Body of pancreas (tissue), 4 donors: ENCODE results near the gene FAM53C. TPM values are rescaled to one million over a fixed set of nuclear protein-coding genes. Genes with fewer than 3 reads are reported as not detected.

ENCODE experiments used
- ATAC-seq: fragments of 150-250 bp; one replicate; pipeline ENCODE4 v1.9.1; 2016
- DNase-seq, 4 donors: peaks; one replicate each; pipeline ENCODE4 v3.0.0-alpha.2; 2019
- H3K27ac ChIP-seq, 4 donors: fragments of 200-600 bp; sonication (generic); 1 replicate in 3 of 4; 2 replicates in 1 of 4; pipeline versions ENCODE4 v1.5.1 to v1.6.1; 2016 to 2019; ENCODE audit warnings: mild to moderate bottlenecking in 1 of 4, mixed read lengths in 1 of 4, moderate library complexity in 1 of 4
- H3K27me3 ChIP-seq, 2 donors: fragments of 200-600 bp; sonication (generic); one replicate each; pipeline ENCODE4 v1.6.0; 2016; ENCODE audit warnings: mild to moderate bottlenecking in 1 of 2
- H3K36me3 ChIP-seq, 2 donors: fragments of 200-600 bp; sonication (generic); replicated peaks in 1 of 2; 2 replicates each; pipeline ENCODE4 v1.5.1; 2016; ENCODE audit warnings: low read depth in 2 of 2; ENCODE audit not compliant: insufficient read depth in 1 of 2
- H3K4me1 ChIP-seq: fragments of 200-600 bp; sonication (generic); one replicate; pipeline ENCODE4 v1.6.0; 2016
- H3K4me3 ChIP-seq, 2 donors: fragments of 200-600 bp; sonication (generic); 1 replicate in 1 of 2; 2 replicates in 1 of 2; pipeline ENCODE4 v1.5.1; 2016 to 2019
- H3K9me3 ChIP-seq, 3 donors: fragments of 200-600 bp; sonication (generic); 1 replicate in 2 of 3; 2 replicates in 1 of 3; pipeline ENCODE4 v1.5.1; 2016
- POLR2A ChIP-seq, 3 donors: fragments of 450-650 bp; IDR thresholded peaks; one replicate each; pipeline ENCODE4 v1.6.1; 2016; ENCODE audit warnings: antibody characterized with exemption in 3 of 3, mild to moderate bottlenecking in 2 of 3
- WGBS, 2 donors: methylation state at CpG; one replicate each; pipeline ENCODE4 v1.1.5; 2017; 5-methylcytosine and 5-hydroxymethylcytosine counted together
- intact Hi-C: fragments of 100-400 bp; cut with DNase I; formaldehyde crosslinking; loops from one replicate; pipeline ENCODE4 v1.15.1; 2023
- total RNA-seq, 2 donors: library from RNA; depleted of rRNA; stranded (reverse); fragments of >200 nt; gene quantifications; one replicate each; pipeline ENCODE4 v1.1.0, GENCODE V29; 2016
- TF ChIP-seq, protein P1 (sequence below), 7 experiments: fragments of 450-650 bp in 4 of 7; fragments of 200-600 bp in 3 of 7; sonication (generic) in 3 of 7; IDR thresholded peaks; one replicate each; pipeline ENCODE4 v1.5.1; 2016 to 2019; ENCODE audit warnings: antibody characterized with exemption in 7 of 7

FAM53C gene
- total RNA-seq, 2 donors from 2014 or later = 12.5 to 33.7 TPM

DNA sequence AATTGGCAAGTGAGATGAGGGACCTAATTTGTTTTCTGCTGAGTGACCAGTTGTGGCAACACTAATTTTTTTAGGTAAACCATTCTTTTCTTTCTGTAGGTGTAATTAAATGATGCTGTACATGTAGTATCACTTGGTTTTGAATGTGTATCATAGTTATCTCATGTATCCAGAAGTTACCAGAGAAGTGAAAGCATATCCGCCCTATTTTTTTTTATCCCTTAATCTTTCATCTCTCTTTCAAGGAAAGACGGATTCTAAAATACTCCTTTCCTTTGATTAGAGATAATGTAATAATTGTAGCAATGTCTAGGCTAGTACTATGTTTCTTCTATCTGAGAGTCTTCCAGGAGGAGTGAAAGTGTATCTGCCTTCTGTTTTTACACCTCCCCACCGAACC is 21.6 kb downstream of the FAM53C start:
- Histone ChIP-seq H3K9me3 (no peaks in the 10 kb centered on the region), H3K27ac (no peak overlapping the region), H3K4me3 (no peak overlapping the region), H3K4me1 (peaks cover 21% of the 10 kb centered on the region), H3K36me3 (no peaks in the 10 kb centered on the region), H3K27me3 (no peaks in the 10 kb centered on the region)
- ATAC-seq (no peak), DNase-seq (no peak)
- intact Hi-C loops = no loop called here
- TF ChIP-seq POLR2A (IDR thresholded peaks at IDR 0.05) = no peak
- TF ChIP-seq, protein P1, sequence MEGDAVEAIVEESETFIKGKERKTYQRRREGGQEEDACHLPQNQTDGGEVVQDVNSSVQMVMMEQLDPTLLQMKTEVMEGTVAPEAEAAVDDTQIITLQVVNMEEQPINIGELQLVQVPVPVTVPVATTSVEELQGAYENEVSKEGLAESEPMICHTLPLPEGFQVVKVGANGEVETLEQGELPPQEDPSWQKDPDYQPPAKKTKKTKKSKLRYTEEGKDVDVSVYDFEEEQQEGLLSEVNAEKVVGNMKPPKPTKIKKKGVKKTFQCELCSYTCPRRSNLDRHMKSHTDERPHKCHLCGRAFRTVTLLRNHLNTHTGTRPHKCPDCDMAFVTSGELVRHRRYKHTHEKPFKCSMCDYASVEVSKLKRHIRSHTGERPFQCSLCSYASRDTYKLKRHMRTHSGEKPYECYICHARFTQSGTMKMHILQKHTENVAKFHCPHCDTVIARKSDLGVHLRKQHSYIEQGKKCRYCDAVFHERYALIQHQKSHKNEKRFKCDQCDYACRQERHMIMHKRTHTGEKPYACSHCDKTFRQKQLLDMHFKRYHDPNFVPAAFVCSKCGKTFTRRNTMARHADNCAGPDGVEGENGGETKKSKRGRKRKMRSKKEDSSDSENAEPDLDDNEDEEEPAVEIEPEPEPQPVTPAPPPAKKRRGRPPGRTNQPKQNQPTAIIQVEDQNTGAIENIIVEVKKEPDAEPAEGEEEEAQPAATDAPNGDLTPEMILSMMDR (IDR thresholded peaks at IDR 0.05) = no peak
- WGBS, 2 donors = 80 to 81% methylated on average over 3 of the region's 3 CpGs

DNA sequence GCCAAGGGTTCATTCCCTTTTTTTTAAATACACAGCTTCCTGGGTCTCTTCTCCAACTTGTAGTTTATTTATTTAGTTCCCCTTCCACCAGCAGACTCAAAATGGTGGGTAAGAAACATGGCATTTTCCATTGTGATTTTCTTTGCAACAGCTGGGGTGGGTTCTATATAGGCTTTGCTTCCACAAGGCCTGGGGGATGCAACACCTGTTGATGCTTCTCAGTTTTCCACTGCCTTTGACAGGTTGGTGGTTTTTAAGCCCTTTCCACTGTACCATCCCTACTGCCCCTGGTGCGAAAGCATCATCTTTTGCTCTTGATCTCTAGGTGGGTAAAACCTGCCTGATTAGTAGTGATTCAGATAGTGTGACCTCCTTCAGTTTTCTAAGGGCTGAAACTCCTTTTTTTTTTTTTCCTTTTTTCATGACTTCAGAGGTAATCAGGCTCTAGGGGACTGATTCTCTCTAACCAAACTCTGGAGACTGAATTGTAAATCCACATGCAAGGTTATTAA is 22.9 kb downstream of the FAM53C start:
- ATAC-seq (no peak), DNase-seq (no peak)
- intact Hi-C loops = no loop called here
- peak overlapping the region in 1 of 4 donors; percentile 3 for H3K27ac ChIP-seq
- H3K4me1 ChIP-seq = peaks cover 7% of the 10 kb centered on the region
- H3K27me3 ChIP-seq = no peaks in the 10 kb centered on the region
- no peak overlapping the region for H3K4me3 ChIP-seq
- WGBS, 2 donors = 90 to 100% methylated on average over 1 of the region's 1 CpG
- TF ChIP-seq, protein P1 (IDR thresholded peaks at IDR 0.05) = no peak
- TF ChIP-seq POLR2A (IDR thresholded peaks at IDR 0.05) = no peak
- no peaks in the 10 kb centered on the region for H3K36me3 ChIP-seq
- no peaks in the 10 kb centered on the region for H3K9me3 ChIP-seq

DNA sequence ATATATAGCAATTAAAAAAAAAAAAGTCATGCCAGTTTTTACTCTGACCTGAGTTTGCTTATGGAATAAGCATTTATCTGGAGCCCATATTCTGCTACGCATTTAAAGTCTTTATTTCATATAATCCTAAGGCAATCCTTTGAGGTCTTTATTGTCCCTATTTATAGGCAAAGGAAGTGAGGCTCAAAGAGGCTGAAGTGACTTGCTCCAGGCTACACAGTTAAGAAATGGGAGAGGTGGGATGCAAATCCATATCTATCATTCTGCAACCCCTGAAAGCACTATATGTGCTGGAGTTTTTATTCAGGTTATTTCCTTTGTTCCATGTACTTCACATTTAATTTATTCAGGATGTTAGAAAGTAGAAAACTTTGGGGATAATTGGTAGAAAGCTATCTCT is 26.5 kb downstream of the FAM53C start:
- Histone ChIP-seq H3K4me1 (peaks cover 18% of the 10 kb centered on the region), H3K27me3 (no peaks in the 10 kb centered on the region), H3K36me3 (no peaks in the 10 kb centered on the region), H3K4me3 (no peak overlapping the region), H3K9me3 (no peaks in the 10 kb centered on the region), H3K27ac (no peak overlapping the region)
- intact Hi-C loops = no loop called here
- ATAC-seq (no peak), DNase-seq (no peak)
- TF ChIP-seq, protein P1 (IDR thresholded peaks at IDR 0.05) = no peak
- TF ChIP-seq POLR2A (IDR thresholded peaks at IDR 0.05) = no peak
- WGBS, 2 donors = 94 to 96% methylated on average over 1 of the region's 1 CpG

DNA sequence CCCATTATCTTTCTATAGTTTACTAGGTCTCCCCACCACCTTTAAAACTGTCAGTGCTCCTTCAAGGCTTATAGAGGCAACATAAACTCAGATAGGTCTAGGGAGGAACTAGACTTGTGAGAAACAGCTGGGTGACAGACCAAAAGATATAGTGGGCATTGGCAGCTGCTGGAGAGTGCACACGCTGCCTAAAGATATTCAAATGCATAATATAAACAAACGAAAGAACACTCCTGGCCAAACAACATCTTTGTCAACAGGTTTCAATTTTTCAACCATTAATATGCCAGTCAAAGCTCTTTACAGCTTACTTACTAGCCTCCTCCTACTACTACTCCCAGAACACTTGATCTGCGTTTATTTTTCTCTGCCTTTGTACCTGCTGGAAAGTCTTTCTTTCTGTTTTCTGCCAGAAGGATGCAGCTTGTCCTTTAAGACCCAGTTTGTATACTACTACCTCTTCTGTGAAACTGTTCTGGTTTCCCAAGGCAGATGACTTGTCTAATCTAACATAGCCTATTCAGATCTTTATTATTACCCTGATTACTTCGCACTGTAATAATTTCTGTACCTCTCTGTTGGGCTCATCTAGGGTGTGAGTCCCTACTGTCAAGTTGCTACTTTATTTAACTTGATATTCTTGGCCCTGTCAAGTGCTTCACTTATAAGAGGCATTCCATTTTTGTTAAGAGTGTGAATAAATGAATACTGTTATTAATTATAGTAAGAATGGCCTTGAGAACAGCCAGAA is 28.7 kb downstream of the FAM53C start:
- ATAC-seq (no peak), DNase-seq (no peak)
- intact Hi-C loops = no loop called here
- Histone ChIP-seq H3K9me3 (no peaks in the 10 kb centered on the region), H3K36me3 (no peaks in the 10 kb centered on the region), H3K27me3 (no peaks in the 10 kb centered on the region), H3K4me1 (peaks cover 18% of the 10 kb centered on the region), H3K4me3 (no peak overlapping the region), H3K27ac (no peak overlapping the region)
- no peak for TF ChIP-seq POLR2A (IDR thresholded peaks at IDR 0.05)
- TF ChIP-seq, protein P1 (IDR thresholded peaks at IDR 0.05) = no peak
- 30 to 39% methylated on average over 4 of the region's 4 CpGs for WGBS, 2 donors

DNA sequence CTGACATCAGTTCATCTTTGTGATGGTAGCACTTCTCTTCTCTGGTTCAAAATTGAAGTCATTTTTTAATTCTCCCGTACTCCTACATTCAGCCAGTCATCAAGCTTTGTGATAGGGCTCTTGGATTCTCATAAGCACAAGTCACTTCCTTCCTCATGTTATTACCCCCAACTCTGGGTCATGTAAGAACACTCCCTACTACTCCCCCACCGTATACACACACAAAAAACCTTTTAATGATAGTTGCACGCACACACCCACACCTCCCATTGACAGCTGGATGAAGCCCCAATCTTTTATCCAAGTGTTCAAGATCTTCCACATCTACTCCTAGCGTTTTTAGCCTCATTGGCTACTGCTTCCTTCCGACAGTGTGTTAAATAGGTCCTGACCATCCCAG is 31.2 kb downstream of the FAM53C start:
- 69 to 77% methylated on average over 5 of the region's 5 CpGs for WGBS, 2 donors
- H3K27me3 ChIP-seq = no peaks in the 10 kb centered on the region
- no peaks in the 10 kb centered on the region for H3K9me3 ChIP-seq
- peaks cover 18% of the 10 kb centered on the region for H3K4me1 ChIP-seq
- TF ChIP-seq, protein P1 (IDR thresholded peaks at IDR 0.05) = no peak
- TF ChIP-seq POLR2A (IDR thresholded peaks at IDR 0.05) = no peak
- ATAC-seq (no peak), DNase-seq (no peak)
- H3K27ac ChIP-seq = peak overlapping the region in 1 of 4 donors; percentile 7
- peaks cover 0 to 5% of the 10 kb centered on the region in 2 donors for H3K36me3 ChIP-seq
- intact Hi-C loops = no loop called here
- no peak overlapping the region for H3K4me3 ChIP-seq
